ENCODE results near the gene OPCML. TPM values are rescaled to one million over a fixed set of nuclear protein-coding genes. Genes with fewer than 3 reads are reported as not detected.

OPCML gene
- total and polyA plus RNA-seq, 2 of the 13 experiments (the other 11 are each of a cell fraction or from before 2014, with no cell fraction given), result not detected

DNA sequence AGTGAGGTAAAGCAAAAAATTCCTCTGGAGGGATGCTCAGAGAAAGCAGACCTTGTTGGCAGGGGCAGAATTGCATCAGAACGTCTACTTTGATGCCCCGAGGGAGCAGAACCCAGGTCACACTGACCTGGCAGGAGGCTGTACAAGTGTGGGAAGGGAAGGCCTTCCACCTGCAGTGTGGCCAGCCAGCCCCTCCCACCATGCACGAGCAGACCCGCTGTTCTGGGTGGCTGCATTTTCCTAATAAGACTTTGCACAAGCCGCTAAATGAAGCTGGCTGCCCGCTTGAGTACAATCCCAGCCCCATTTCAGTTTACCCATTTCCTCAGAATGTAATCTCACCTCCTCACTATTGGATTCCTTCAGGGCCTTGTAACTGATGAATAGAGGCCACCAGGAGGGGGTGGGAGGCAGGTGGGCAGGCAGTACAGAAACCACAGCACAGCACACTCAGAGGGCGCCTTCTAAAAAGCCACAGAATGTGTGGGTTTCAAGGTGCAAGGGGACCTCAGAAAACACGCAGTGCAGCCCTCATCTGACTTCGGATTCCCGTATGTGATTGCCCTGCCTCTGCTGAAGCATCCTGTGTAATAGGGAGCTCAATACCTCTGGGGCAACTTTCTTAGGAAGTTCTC is 316.6 kb downstream of the OPCML start:
- H3K9me3 ChIP-seq (ENCODE audit: low read length), result no peaks in the 10 kb centered on the region
- no peak overlapping the region for H3K4me3 ChIP-seq (replicated peaks in 1 of 3; ENCODE audit: insufficient read depth in 1 of 3, low read depth in 2 of 3, low read length in 3 of 3)
- no TSS peak for BruUV-seq (replicated peaks)
- TF ChIP-seq, protein P1, sequence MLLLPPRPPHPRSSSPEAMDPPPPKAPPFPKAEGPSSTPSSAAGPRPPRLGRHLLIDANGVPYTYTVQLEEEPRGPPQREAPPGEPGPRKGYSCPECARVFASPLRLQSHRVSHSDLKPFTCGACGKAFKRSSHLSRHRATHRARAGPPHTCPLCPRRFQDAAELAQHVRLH (CRISPR knock-in tag; IDR thresholded peaks at IDR 0.05; ENCODE audit: borderline replicate concordance, low read depth), result no peak
- TF ChIP-seq ZNF253 (CRISPR knock-in tag; IDR thresholded peaks at IDR 0.05; ENCODE audit: borderline replicate concordance) (no peak), POGZ (CRISPR knock-in tag; IDR thresholded peaks at IDR 0.05) (no peak), ZNF430 (CRISPR knock-in tag; IDR thresholded peaks at IDR 0.05) (no peak), ZFP36L1 (CRISPR knock-in tag; IDR thresholded peaks at IDR 0.05) (no peak), HDAC6 (IDR thresholded peaks at IDR 0.05; ENCODE audit: low read depth, low read length) (no peak), NFATC3 (CRISPR knock-in tag; IDR thresholded peaks at IDR 0.05) (no peak), ZNF564 (CRISPR knock-in tag; IDR thresholded peaks at IDR 0.05) (no peak), ZNF891 (CRISPR knock-in tag; IDR thresholded peaks at IDR 0.05) (no peak), ZNF20 (CRISPR knock-in tag; IDR thresholded peaks at IDR 0.05) (no peak), ZNF432 (CRISPR knock-in tag; IDR thresholded peaks at IDR 0.05; ENCODE audit: borderline replicate concordance) (no peak), SMAD1 (CRISPR knock-in tag; IDR thresholded peaks at IDR 0.05; ENCODE audit: borderline replicate concordance, low read depth) (no peak), HCFC1 (IDR thresholded peaks at IDR 0.05; ENCODE audit: low read depth, low read length) (no peak), ZEB1 (IDR thresholded peaks at IDR 0.05; ENCODE audit: insufficient replicate concordance, low read depth) (no peak), CBFB (CRISPR knock-in tag; IDR thresholded peaks at IDR 0.05) (no peak)
- TF ChIP-seq, protein P2, sequence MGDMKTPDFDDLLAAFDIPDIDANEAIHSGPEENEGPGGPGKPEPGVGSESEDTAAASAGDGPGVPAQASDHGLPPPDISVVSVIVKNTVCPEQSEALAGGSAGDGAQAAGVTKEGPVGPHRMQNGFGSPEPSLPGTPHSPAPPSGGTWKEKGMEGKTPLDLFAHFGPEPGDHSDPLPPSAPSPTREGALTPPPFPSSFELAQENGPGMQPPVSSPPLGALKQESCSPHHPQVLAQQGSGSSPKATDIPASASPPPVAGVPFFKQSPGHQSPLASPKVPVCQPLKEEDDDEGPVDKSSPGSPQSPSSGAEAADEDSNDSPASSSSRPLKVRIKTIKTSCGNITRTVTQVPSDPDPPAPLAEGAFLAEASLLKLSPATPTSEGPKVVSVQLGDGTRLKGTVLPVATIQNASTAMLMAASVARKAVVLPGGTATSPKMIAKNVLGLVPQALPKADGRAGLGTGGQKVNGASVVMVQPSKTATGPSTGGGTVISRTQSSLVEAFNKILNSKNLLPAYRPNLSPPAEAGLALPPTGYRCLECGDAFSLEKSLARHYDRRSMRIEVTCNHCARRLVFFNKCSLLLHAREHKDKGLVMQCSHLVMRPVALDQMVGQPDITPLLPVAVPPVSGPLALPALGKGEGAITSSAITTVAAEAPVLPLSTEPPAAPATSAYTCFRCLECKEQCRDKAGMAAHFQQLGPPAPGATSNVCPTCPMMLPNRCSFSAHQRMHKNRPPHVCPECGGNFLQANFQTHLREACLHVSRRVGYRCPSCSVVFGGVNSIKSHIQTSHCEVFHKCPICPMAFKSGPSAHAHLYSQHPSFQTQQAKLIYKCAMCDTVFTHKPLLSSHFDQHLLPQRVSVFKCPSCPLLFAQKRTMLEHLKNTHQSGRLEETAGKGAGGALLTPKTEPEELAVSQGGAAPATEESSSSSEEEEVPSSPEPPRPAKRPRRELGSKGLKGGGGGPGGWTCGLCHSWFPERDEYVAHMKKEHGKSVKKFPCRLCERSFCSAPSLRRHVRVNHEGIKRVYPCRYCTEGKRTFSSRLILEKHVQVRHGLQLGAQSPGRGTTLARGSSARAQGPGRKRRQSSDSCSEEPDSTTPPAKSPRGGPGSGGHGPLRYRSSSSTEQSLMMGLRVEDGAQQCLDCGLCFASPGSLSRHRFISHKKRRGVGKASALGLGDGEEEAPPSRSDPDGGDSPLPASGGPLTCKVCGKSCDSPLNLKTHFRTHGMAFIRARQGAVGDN (CRISPR knock-in tag; IDR thresholded peaks at IDR 0.05), result no peak
- TF ChIP-seq, protein P3, sequence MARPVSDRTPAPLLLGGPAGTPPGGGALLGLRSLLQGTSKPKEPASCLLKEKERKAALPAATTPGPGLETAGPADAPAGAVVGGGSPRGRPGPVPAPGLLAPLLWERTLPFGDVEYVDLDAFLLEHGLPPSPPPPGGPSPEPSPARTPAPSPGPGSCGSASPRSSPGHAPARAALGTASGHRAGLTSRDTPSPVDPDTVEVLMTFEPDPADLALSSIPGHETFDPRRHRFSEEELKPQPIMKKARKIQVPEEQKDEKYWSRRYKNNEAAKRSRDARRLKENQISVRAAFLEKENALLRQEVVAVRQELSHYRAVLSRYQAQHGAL (CRISPR knock-in tag; IDR thresholded peaks at IDR 0.05; ENCODE audit: not compliant biosample characterization), result no peak
- no peaks in the 10 kb centered on the region for H4K20me1 ChIP-seq (ENCODE audit: insufficient read depth, low read length)
- peaks cover 3 to 7% of the 10 kb centered on the region in 2 experiments; a peak in 3 of 5 replicates for H3K27me3 ChIP-seq (ENCODE audit: control insufficient read depth in 1 of 2, insufficient read depth in 2 of 2, low read length in 2 of 2)
- no peak for FAIRE-seq
- POLR2A ChIA-PET, result no interaction called here
- H3K36me3 ChIP-seq (replicated peaks in 1 of 2; ENCODE audit: control insufficient read depth in 1 of 2, insufficient read depth in 2 of 2, low read length in 2 of 2), result no peaks in the 10 kb centered on the region
- no peak for ATAC-seq
- intact Hi-C loops (cut with micrococcal nuclease; ENCODE audit: unreplicated experiment) (no loop called here), in situ Hi-C loops (cut with HindIII; ENCODE audit: extremely low pct_ligation_motif_present, low pct_unique_long_range_greater_than_20kb) (no loop called here)
- no peak overlapping the region for H3K4me2 ChIP-seq (ENCODE audit: low read depth, low read length)
- 16% methylated on average over 9 of the region's 10 CpGs for WGBS (ENCODE audit: low lambda C conversion rate)
- H3K9ac ChIP-seq (ENCODE audit: insufficient read depth, low read depth, low read length), result no peak overlapping the region
- no peaks in the 10 kb centered on the region for H3K4me1 ChIP-seq (ENCODE audit: insufficient read depth, low read length)
- H3K79me2 ChIP-seq (ENCODE audit: insufficient read depth, low read length), result no peaks in the 10 kb centered on the region
- no peak overlapping the region for H2AFZ ChIP-seq (ENCODE audit: low read length)
- CTCF ChIA-PET (ENCODE audit: low intra/inter-chr PET ratio, low total read pairs), result no interaction called here
- no peak for DNase-seq (ENCODE audit: low spot score)
- no peak overlapping the region for H3K27ac ChIP-seq (ENCODE audit: extremely low read length, insufficient read depth, low read length)

Data from HepG2 (cell line).